ENCODE results near the gene XAGE1B. TPM values are rescaled to one million over a fixed set of nuclear protein-coding genes. Genes with fewer than 3 reads are reported as not detected.
"Not testable (repeated sequence)": the region's sequence is repeated elsewhere in the genome, so short reads cannot be mapped to it uniquely, and the experiment has no call there.

XAGE1B gene
- not detected in 2 replicates for total RNA-seq (ENCODE audit: low replicate concordance)

GRCh38 chrX:52516987-52517325, at the start of gene XAGE1B:
Gene XAGE1B (minus strand): TSS chrX:52517063. CDS start chrX:52515527, 1,536 bp downstream.
- DNase-seq (ENCODE audit: low read depth); H3K4me3 ChIP-seq (ENCODE audit: low read depth, low read length): not testable (repeated sequence)

- no peak overlapping the region for H3K4me3 ChIP-seq (ENCODE audit: low read depth, low read length)
- DNase-seq (ENCODE audit: low read depth): no peak
Measured at GRCh38 chrX:52563105-52563504, 46.2 kb upstream of the XAGE1B start.

GRCh38 chrX:52558140-52558539, 41.3 kb upstream of the XAGE1B start:
- H3K4me3 ChIP-seq (ENCODE audit: low read depth, low read length): no peak overlapping the region
- no peak for DNase-seq (ENCODE audit: low read depth)
- TF ChIP-seq CTCF (IDR thresholded peaks at IDR 0.05; ENCODE audit: insufficient read depth, low read length): no peak

More at GRCh38 chrX:52563105-52563504, 46.2 kb upstream of the XAGE1B start:
- no peak for TF ChIP-seq CTCF (IDR thresholded peaks at IDR 0.05; ENCODE audit: insufficient read depth, low read length)

GRCh38 chrX:52556741-52557140, 39.9 kb upstream of the XAGE1B start:
- no peak for DNase-seq (ENCODE audit: low read depth)
- no peak for TF ChIP-seq CTCF (IDR thresholded peaks at IDR 0.05; ENCODE audit: insufficient read depth, low read length)
- no peak overlapping the region for H3K4me3 ChIP-seq (ENCODE audit: low read depth, low read length)

- TF ChIP-seq CTCF (IDR thresholded peaks at IDR 0.05; ENCODE audit: insufficient read depth, low read length): no peak
- no peak overlapping the region for H3K4me3 ChIP-seq (ENCODE audit: low read depth, low read length)
- no peak for DNase-seq (ENCODE audit: low read depth)
Measured at GRCh38 chrX:52553995-52554642, 37.3 kb upstream of the XAGE1B start.

- not testable (repeated sequence) for DNase-seq (ENCODE audit: low read depth); H3K4me3 ChIP-seq (ENCODE audit: low read depth, low read length)
Measured at GRCh38 chrX:52548769-52549168, 31.9 kb upstream of the XAGE1B start.

- no peak for TF ChIP-seq CTCF (IDR thresholded peaks at IDR 0.05; ENCODE audit: insufficient read depth, low read length)
- H3K4me3 ChIP-seq (ENCODE audit: low read depth, low read length): no peak overlapping the region
- DNase-seq (ENCODE audit: low read depth): no peak
Measured at GRCh38 chrX:52544147-52544840, 27.4 kb upstream of the XAGE1B start.

GRCh38 chrX:52542311-52542710, 25.4 kb upstream of the XAGE1B start:
- TF ChIP-seq CTCF (IDR thresholded peaks at IDR 0.05; ENCODE audit: insufficient read depth, low read length): no peak
- DNase-seq (ENCODE audit: low read depth): no peak
- no peak overlapping the region for H3K4me3 ChIP-seq (ENCODE audit: low read depth, low read length)

- H3K4me3 ChIP-seq (ENCODE audit: low read depth, low read length); DNase-seq (ENCODE audit: low read depth): not testable (repeated sequence)
Measured at GRCh38 chrX:52541051-52541450, 24.2 kb upstream of the XAGE1B start.

- not testable (repeated sequence) for DNase-seq (ENCODE audit: low read depth); H3K4me3 ChIP-seq (ENCODE audit: low read depth, low read length)
Measured at GRCh38 chrX:52516110-52516986, 515 bp downstream of the XAGE1B start.

Measured in fibroblast of the aortic adventitia (primary cell).